HG02642 (cell line): ENCODE results near the gene CCDC192.
"Not testable (repeated sequence)": the region's sequence is repeated elsewhere in the genome, so short reads cannot be mapped to it uniquely, and the experiment has no call there.

Source experiments
- ATAC-seq: cut with Tn5 transposase; IDR thresholded peaks from one replicate; pipeline ENCODE4 v1.9.1; 2021; ENCODE audit warnings: mild to moderate bottlenecking; ENCODE audit not compliant: unreplicated experiment, poor library complexity

The CCDC192 gene, protein sequence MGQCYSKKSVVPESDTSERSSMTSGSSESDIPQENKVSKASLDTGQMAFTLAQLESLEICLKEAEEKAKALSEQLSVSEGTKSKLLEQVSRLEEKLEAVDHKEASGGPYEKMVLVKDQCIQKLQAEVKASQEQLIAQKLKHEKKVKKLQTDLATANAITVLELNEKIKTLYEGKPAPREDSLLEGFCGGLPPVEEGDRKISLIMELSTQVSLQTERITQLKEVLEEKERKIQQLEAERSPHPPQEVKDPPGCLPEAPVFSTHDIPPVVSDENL

DNA sequence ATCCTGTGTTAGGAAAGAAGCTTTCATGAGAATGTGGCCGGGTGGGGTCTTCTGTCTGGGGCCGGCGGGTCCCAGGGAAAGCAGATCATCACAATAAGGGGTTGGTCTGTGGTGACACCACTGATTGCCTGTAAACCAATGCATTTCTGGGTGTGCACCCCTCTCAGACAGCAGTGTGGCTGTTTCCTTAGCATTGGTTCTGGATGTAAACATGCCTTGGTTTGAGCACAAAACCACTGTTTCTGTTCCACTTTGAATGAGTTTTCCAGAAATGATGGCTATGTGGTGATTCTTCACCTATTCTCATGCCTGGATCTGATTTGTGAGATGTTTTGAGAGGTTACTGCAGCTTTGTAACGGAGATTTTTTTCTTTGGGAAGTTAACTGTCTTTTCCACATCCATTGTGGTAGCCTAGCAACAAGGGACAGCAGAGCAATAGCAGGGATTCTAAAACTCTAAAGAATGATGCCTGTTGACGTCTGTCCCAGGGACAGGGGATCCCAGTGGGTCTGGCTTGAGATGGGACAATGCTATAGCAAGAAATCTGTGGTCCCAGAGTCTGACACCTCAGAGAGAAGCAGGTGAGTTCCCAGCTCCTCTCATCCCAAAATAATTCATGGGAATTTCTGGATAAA lies at the start of gene CCDC192:
CCDC192 (plus strand) TSS at position 466 of the 636 bp plus-strand sequence; CDS start at position 521, 55 bp downstream.
- ATAC-seq: no peak

DNA sequence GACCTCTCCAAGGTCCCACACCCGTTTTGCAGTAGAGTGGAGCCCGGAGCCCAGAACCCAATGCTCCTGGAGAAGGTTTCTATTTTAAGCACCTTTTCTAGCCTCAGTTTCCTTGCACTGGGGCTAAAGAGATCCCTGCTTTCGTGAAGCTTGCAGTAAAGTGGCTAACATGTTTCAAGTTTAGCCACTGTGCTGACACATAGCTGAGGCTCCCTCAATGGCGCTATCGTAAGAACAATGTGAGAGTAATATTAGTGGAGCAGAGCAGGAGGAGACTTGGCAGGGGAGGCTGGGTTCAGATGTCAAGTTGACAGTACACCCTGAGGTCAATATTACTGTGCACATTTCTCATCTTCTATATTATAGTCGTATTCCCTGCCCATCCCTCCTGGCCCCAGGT lies 46.4 kb upstream of the CCDC192 start:
- no peak for ATAC-seq

DNA sequence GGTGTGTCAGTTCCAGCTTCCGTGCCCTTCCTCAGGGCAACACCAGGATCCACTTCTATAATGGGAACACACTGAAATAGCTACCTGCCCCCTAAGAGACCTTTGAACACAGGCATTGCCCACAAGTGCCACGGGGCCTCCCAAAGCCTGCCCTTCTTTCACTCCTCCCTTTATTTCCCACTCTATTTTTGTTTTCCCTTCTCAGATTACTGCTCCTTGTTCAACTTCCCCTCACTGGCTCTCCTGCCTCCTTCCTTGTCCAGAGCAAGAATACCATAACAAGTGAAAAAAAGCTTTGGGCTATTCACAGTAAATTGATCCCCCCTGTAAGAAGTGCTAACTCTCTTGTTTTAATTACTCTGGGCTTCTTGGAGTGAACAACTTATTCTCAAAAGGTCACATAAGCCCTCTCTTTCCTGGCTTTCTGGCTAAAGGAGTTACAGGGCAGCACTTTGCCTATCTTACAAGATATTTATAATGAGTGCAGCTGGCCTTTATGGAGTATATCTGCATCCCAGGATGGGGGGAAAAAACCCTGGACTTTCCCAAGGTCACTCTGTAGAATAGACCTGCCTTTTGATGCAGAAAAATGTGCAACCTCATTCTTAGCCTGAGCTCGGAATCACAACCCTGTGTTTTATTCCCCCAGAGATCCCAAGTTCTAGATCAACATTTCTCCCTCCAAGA lies 43.0 kb upstream of the CCDC192 start:
- no peak for ATAC-seq

DNA sequence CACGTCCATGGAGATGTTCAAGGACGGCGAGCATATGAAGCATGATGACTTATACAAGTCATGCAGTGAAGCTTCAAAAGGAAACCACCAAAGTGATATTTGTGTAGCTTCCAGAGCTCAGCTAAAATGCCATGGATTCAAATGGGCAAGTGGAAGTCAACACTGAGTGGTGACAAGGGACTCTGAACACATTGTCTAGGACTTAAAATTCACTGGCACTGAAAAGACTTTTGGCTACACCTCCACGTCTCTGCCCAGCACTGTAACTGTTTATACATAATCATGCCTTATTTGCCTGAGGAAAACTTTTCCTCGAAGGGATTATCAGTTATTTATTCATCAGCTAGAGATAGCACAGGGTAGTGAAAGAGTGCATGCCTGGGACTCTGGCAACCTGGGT lies 39.1 kb upstream of the CCDC192 start:
- ATAC-seq: no peak

DNA sequence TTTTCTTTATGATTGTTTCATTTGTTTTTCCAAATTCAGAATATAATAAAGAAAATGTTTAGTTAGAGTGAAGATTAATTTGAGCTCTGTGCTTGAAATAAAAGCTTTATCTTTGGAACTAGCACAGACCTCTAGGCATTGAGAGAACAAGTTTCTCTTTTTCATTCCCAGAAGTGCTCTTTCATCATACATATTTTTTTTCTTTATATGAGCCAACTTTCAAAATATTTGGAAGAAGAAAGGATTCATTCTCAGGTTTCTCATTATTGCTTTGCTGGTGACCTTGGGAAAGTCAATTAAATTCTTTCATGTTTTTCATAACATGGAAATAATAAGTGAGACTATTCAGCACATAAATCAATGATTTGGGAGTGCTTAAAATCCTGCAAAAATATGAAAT lies 37.5 kb upstream of the CCDC192 start:
- no peak for ATAC-seq

DNA sequence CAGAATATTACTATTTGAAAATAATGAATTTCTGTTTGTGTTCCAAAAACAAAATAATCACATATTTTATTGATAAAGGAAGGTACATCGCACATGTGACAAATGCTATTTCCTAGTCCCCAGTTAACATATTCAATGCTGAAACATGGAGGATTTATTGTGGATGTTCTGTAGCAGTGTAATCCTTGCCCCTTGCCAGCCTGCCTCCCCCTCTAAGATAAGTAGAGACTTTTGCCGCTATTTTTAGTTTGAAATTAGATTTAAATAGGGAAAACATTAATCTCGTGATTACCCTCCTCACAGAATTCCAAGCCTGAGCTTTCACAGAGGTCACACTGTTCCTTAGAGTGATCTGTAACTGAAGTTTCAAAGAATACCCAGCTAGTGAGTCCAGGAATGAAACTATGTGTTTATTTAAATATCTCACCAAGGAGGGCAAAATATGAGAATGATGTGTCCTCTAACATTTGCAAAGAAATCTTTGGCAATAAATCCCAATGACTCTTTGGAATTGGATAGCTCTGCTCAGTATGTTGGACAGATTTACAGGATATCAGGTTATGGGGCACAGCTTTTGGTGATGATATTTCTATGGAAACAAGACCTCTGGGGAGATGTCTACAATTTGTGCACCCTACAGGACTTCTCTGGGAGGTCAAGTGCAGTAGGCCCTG lies 37.0 kb upstream of the CCDC192 start:
- no peak for ATAC-seq

DNA sequence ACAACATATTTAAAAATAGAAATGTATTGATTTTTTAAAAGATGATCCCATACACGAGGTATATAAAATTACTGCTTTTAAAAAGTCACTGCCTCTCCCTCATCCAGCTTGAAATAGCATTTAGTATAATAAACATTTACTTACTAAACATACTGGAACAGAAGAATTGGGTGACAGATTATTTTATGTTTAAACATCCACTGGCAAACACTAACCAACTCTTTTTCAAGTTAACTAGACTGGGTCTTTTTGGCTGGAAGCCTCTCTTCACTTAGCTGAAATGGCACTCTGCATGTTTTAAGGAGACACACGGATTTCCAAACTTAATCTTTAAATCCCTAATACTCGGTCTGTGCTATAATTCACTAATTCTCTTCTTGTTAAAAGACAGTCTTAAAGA lies 35.3 kb upstream of the CCDC192 start:
- no peak for ATAC-seq

- no peak for ATAC-seq
Measured at GRCh38 chr5:127671218-127671617, 32.0 kb upstream of the CCDC192 start.

DNA sequence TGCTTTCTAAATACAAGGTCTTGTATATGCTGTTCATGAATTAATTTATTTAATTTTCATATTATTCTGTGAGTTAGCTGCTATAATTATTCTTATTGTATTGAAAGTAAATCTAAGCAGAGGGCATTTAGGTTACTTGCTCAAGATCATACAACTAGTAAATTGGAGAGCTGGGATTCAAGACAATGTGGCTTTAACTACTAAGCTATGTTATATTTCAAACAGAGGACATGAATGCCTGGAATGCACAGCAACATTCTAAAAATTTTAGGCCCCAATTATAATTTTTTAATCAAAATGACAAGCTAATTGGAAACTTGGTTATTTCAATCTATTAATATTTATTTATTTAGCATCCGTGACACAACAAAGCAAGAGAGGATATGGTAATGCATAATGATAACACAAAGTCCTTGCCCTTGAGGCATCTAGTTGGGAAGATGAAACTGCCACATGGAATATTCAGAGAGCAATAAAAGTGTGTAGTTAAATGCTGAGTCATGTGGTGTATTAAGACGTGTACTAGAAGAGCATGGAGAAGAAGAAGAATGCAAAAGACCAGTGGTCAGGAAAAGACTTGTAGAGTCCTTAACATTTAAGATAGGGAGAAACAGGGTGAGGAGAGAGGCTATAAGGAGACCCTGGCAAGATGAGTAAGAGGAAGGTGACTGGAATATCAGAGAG lies 29.9 kb upstream of the CCDC192 start:
- no peak for ATAC-seq

DNA sequence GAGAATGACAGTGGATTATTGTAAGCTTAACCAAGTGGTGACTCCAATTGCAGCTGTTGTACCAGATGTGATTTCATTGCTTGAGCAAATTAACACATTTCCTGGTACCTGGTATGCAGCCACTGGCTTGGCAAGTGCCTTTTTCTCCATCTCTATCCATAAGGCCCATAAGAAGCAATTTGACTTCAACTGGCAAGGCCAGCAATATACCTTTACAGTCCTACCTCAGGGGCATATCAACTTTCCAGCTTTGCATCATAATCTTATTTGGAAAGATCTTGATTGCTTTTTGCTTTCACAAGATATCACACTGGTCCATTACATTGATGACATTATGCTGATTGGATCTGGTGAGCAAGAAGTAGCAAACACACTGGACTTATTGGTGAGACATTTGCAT lies 26.2 kb upstream of the CCDC192 start:
- ATAC-seq: not testable (repeated sequence)

DNA sequence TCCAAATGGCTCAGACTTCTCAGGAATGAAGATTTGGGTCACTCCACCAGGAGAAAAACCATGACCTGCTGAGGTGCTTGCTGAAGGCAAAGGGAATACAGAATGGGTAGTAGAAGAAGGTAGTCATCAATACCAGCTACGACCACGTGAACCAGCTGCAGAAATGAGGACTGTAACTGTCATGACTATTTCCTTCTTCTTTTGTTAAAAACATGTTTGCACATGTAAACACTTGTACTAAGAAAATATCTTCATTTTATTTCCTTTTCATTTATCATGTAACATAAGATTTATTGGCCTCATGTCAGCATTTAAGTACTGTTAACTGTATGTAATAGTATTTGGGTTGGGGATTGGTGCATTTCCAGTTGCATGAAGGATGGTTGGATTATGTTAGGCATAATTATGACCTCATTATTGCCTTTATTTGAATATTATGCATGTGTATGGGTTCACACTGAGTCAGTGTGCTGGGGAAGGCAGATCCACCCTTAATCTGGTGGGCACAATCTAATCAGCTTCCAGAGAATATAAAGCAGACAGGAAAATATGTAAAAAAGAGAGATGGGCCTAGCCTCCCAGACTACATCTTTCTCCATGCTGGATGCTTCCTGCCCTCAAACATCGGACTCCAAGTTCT lies 23.4 kb upstream of the CCDC192 start:
- ATAC-seq: not testable (repeated sequence)

GRCh38 chr5:127680595-127680994 lies 22.6 kb upstream of the CCDC192 start:
- ATAC-seq: no peak

- no peak for ATAC-seq
Measured at GRCh38 chr5:127683008-127683407, 20.2 kb upstream of the CCDC192 start.

- ATAC-seq: no peak
Measured at GRCh38 chr5:127684726-127685467, 18.3 kb upstream of the CCDC192 start.

DNA sequence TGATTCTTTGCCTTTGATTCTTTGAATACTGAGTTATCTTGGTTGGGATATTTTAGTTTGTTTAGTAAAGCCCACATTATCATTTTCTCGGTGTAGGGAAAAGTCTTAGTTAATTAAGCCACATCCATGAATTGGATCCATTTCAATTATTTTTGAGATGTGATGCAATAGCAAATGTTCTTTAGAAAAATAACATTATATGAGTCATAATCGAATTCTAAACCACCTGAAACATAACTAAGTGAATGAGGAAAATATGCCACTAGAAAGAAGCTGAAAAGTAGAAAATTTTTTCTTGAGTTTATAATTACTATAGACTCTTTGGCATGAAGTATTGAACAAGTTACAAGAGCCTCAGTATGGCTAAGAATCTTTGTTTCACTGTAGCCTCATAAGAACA lies 17.5 kb upstream of the CCDC192 start:
- ATAC-seq: no peak

DNA sequence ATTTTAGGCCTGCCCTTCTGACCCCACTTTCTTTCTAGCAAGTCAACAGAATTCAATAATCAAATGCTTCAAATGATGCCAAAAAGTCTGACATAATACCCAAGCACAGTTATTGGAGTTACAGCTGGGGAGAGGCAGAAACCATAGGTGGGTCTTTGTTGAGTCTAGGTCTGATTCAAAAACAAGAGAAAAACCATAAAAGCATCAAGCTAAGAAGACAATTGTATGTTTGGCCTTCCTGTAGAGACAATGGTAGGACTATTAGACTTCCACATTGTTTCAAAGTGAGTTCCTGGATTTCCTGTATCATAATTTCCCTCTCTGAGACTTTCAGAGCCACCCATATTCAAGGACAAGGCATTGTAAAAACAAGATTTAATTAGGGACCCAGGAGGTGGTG lies 16.8 kb upstream of the CCDC192 start:
- no peak for ATAC-seq

GRCh38 chr5:127694518-127695171 lies 8.5 kb upstream of the CCDC192 start:
- no peak for ATAC-seq

GRCh38 chr5:127695346-127695745 lies 7.8 kb upstream of the CCDC192 start:
- no peak for ATAC-seq

- no peak for ATAC-seq
Measured at GRCh38 chr5:127696683-127697082, 6.5 kb upstream of the CCDC192 start.
